Measurements from ENCODE around the gene UBIAD1. TPM values are rescaled to one million over a fixed set of nuclear protein-coding genes. Genes with fewer than 3 reads are reported as not detected.
"Not testable (repeated sequence)": the region's sequence is repeated elsewhere in the genome, so short reads cannot be mapped to it uniquely, and the experiment has no call there.

UBIAD1 gene
- total and polyA plus RNA-seq, 2 experiments from 2014 or later, result 13.7 to 31.6 TPM

GRCh38 chr1:11294951-11295350, 22.0 kb downstream of the UBIAD1 start (continued):
- no peak for TF ChIP-seq ZNF462 (CRISPR knock-in tag; IDR thresholded peaks at IDR 0.05)
- TF ChIP-seq CREB1 (CRISPR knock-in tag; IDR thresholded peaks at IDR 0.05; ENCODE audit: low read depth), result no peak
- no peak for TF ChIP-seq ZNF331 (CRISPR knock-in tag; IDR thresholded peaks at IDR 0.05; ENCODE audit: low read depth)
- no peak for TF ChIP-seq POLR2AphosphoS5 (IDR thresholded peaks at IDR 0.05; ENCODE audit: low read depth)
- no peak for TF ChIP-seq STAT1 (IDR thresholded peaks at IDR 0.05; ENCODE audit: unreplicated experiment)

GRCh38 chr1:11295905-11296304, 22.9 kb downstream of the UBIAD1 start:
- 0 out of 2 replicates have a peak, but pooled peaks cover 5% of the 10 kb centered on the region for H3F3A ChIP-seq (replicated peaks; ENCODE audit: low read depth)
- H3K27me3 ChIP-seq (ENCODE audit: insufficient read depth), result no peaks in the 10 kb centered on the region
- H4K20me1 ChIP-seq (replicated peaks; ENCODE audit: insufficient read depth), result no peaks in the 10 kb centered on the region; the same call in 1 of the 2 replicates
- peak in 1 of 2 experiments; percentile 23; a peak in 1 of 4 replicates for TF ChIP-seq CTCF (conservative IDR thresholded peaks at IDR 0.05; ENCODE audit: low read depth in 2 of 2)
- TF ChIP-seq EZH2 (IDR thresholded peaks at IDR 0.05; ENCODE audit: low read depth, unreplicated experiment), result no peak
- TF ChIP-seq NANOG (IDR thresholded peaks at IDR 0.05; ENCODE audit: borderline replicate concordance), result no peak
- DNase-seq (ENCODE audit: low spot score) (no peak), ATAC-seq (no peak)
- H3K9me3 Mint-ChIP-seq, result no peaks in the 10 kb centered on the region
- H3K27me3 Mint-ChIP-seq (ENCODE audit: insufficient read depth, low read depth, poor library complexity), result peaks cover 8% of the 10 kb centered on the region
- H2AFZ ChIP-seq, result no peak overlapping the region
- no peaks in the 10 kb centered on the region; the same call in 1 of the 2 replicates for H3K9me2 ChIP-seq (ENCODE audit: insufficient read depth)
- peaks cover 23% of the 10 kb centered on the region for H3K36me3 Mint-ChIP-seq (ENCODE audit: low read depth)
- no peak overlapping the region for H3K4me3 Mint-ChIP-seq
- no peak overlapping the region for H3K27ac ChIP-seq (ENCODE audit: low read depth)
- no peak overlapping the region for H3K27ac Mint-ChIP-seq
- H3K4me1 ChIP-seq (ENCODE audit: insufficient read depth), result peaks cover 15% of the 10 kb centered on the region
- peaks cover 17% of the 10 kb centered on the region for H3K4me1 Mint-ChIP-seq
- H3K36me3 ChIP-seq (ENCODE audit: insufficient read depth), result no peaks in the 10 kb centered on the region
- no peak overlapping the region for H3K4me3 ChIP-seq
- H3K79me2 ChIP-seq (replicated peaks; ENCODE audit: insufficient read depth), result no peaks in the 10 kb centered on the region
- no peak overlapping the region for H3K4me2 ChIP-seq

- ATAC-seq; H3K27ac Mint-ChIP-seq; H3K4me3 Mint-ChIP-seq; H3K4me2 ChIP-seq; H3K27me3 ChIP-seq (ENCODE audit: insufficient read depth); H3K9me2 ChIP-seq (ENCODE audit: insufficient read depth); H2AFZ ChIP-seq; H3K27ac ChIP-seq (ENCODE audit: low read depth); DNase-seq (ENCODE audit: low spot score); H3K9me3 Mint-ChIP-seq; H3K4me3 ChIP-seq; H3K79me2 ChIP-seq (replicated peaks; ENCODE audit: insufficient read depth); H3F3A ChIP-seq (replicated peaks; ENCODE audit: low read depth); H3K36me3 ChIP-seq (ENCODE audit: insufficient read depth); H4K20me1 ChIP-seq (replicated peaks; ENCODE audit: insufficient read depth): not testable (repeated sequence)
- Mint-ChIP-seq H3K36me3 (ENCODE audit: low read depth) (peaks cover 14% of the 10 kb centered on the region), H3K4me1 (peaks cover 12% of the 10 kb centered on the region), H3K27me3 (ENCODE audit: insufficient read depth, low read depth, poor library complexity) (peaks cover 12% of the 10 kb centered on the region)
- peaks cover 15% of the 10 kb centered on the region for H3K4me1 ChIP-seq (ENCODE audit: insufficient read depth)
These were observed 24.8 kb downstream of the UBIAD1 start for GRCh38 chr1:11297774-11298173.
